HG02642 (cell line): ENCODE results near the gene SATB1.
"Not testable (repeated sequence)": the region's sequence is repeated elsewhere in the genome, so short reads cannot be mapped to it uniquely, and the experiment has no call there.

Experiments used
- ATAC-seq: cut with Tn5 transposase; IDR thresholded peaks from one replicate; pipeline ENCODE4 v1.9.1; 2021; ENCODE audit warnings: mild to moderate bottlenecking; ENCODE audit not compliant: unreplicated experiment, poor library complexity

SATB1 gene

DNA sequence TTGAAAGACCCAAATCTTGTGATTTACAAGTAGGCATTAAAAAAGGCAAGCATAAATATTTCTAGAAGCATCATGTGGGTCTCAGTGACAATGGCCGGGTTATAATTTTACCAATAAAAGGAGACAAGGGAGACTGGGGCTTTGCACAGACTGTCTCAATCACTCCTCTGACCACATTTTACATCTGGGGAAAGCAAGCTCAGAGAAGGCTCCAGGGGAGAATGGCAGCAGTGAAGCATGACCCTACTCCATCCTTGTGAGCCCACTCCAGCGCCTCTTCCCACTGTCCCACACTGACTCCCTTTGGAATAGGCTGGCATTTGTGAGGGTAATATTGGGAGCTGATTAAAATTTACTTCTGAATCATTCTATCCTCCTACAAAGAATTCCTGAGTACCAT lies 61.8 kb downstream of the SATB1 start:
- ATAC-seq: no peak

- ATAC-seq: no peak
Measured at GRCh38 chr3:18357747-18358146, 67.4 kb downstream of the SATB1 start.

DNA sequence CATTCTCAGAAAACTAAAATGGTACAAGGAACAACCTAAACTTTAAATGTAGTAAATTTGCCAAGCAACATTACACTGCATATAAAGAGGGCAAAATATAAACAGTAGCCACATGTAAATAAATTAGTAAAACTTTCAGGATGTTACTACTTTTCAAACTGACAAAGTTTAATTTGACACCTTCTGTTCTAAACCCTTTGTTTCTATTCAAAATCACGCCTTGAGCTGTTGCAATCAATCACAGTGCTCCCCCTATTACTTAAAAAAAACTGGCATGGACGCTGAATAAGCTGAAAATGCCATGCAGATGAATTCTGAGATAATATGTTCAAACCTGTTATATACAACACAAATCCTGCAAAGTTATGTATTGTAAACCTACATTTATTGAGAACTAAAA lies 69.3 kb downstream of the SATB1 start:
- ATAC-seq: no peak

DNA sequence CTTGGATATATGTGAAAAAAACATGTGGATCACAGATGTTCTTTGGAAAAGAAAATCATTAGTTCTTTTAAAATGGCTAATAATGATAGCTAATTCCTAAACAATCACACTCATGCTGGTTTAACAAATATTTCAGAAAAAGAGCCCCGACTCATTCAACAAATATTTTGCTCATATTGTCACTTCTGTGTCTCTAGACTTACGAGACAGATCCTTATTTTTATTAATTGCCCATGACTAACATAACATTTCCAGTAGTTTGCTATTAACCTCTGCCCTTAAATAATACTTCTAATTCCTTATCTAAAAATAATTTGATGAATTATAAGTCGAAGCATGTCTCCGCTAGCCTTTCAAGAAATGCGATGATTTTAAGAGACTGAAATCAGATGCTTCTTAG lies 70.4 kb downstream of the SATB1 start:
- ATAC-seq: no peak

GRCh38 chr3:18351823-18352744 lies 73.1 kb downstream of the SATB1 start:
- ATAC-seq: no peak

DNA sequence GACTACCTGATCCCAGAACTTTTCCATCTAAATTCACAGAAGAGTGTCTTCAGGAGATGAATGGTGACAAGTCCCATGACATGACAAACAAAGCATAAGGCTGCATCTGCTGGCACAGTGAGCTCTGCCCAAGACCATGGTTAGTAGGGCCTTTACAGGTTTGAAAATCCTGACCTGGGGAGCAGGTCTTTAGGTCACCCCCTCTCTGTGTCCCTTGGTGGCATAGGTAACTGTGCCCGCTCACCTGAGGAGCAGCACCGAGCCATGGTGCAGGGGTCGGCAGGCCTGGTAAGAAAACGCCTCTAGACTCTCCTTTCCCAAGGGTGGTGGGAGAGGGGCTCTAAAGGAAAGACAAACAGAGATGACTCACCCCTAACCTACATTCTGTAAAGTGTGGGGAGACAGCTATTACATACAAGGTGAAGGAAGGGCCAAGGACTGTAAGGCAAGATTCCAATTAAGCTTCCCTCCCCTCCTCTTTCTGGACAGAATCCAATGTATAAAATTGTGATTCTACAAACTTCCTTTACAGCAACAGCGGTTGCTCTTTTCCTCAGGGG lies 74.0 kb downstream of the SATB1 start:
- ATAC-seq: no peak

- ATAC-seq: no peak
Measured at GRCh38 chr3:18349197-18349798, 75.8 kb downstream of the SATB1 start.

DNA sequence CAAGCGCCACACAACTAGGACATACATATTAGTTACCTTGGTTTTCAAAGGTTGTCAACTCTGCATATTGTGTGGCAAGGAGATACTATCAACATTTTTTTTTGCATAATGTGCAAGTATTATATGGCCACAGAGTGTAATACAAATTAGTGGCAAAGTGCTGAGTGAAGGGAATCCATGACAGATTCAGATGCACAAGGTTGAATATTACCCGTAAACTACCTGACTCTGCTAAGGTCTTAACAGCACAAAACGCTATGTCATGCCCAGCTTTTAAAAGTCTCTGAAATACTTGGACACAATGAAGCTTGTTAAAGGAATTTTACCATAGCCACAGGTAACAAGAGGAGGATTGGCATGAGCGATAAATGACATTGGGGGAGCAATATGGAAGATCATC lies 79.0 kb downstream of the SATB1 start:
- ATAC-seq: no peak

DNA sequence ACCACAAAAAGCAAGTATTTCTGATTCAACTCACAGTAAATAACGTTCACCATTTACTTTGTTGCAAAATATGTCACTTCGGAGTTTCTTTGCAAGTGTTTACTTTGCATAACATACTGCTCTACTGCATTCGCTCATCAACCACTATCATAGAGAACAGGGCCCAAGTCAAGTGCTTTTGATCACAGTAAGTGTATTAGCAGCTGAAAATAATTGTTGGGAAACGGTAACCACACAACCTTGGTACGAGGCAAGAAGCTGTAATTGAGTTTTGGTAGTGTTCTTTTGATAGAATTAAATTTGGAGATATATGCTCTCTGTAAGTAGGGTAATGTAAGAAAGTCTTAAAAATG lies 80.1 kb downstream of the SATB1 start:
- ATAC-seq: no peak

DNA sequence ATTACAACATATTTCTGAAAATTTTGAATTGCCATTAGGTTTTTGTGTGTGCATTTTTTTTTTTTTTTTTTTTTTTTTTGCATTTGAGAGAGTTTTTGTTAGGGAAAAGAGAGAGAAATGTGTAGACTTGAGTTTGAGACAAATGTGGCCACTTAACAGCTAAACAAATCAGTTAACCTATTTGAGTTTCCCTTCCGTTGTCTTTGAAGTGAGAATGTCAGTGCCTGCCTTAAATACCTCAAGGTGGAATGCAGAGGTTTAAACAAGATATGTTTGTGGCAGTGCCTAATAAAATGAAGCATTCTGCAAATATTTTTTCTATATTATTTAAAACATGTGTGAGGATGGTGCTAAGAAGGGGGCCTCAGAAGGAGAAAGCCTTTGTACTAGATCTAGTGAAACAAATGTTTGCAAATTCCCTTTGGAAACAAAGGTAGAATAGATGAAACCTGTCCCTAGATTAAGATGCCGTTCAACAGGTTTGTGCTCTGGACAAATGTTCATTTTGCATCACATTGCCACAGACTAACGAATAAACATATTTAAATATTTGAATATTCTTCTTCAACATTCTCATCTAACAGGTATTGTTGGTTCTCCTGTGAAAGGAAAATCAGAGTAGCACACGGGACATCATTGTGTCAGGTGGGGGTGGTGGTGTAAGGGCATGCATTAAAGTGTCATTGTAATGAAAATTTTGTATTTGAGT lies 80.7 kb downstream of the SATB1 start:
- ATAC-seq: no peak

DNA sequence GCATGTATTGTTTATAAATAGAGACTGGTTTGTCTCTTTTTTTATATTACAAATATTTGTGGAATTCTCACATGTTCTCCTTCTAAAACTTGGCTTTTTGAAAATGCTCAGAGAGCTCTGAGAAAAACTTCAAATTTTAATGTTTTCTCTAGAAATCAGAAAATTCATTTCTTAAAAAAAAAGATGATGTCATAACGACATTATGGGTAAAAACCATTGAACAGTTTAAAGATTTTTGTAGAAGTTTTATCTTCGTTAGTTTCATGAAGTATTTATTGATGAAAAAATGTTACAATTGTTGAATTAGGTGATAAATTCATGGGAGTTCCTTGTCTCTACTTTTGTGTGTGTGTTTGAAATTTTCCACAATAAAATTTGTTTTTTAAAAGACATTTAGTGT lies 81.3 kb downstream of the SATB1 start:
- no peak for ATAC-seq

DNA sequence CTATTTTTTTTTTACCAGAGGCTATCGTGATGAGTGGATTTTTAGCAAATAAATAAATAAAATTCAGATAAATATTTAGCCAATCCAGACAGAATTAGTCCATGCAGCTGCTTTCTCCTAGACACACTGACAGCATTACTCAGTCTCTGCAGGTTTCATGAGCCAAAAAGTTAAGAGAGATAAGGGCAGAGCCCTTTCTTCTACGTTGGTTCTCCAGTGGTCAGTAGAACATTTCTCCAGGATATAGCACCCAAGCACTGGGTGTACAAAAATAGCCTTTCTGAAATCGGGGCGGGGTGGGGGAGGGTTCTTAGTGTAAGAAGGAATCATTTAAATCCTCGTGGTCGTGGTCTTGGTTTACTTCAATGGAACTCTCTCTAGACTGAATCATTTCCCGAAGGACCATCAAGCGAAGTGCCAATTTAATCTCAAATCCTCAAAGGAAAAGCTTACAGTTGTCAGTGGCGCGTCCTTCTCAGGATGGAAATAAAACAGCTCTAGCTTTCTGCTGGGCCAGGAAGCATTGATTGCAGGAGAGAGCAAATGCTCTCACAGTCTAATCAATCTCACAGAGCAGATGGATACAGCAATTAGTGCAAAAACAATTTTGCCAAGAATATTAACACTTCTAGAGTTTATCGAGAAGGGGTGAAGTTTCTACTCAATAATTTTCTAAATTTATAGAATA lies 86.2 kb downstream of the SATB1 start:
- ATAC-seq: no peak

DNA sequence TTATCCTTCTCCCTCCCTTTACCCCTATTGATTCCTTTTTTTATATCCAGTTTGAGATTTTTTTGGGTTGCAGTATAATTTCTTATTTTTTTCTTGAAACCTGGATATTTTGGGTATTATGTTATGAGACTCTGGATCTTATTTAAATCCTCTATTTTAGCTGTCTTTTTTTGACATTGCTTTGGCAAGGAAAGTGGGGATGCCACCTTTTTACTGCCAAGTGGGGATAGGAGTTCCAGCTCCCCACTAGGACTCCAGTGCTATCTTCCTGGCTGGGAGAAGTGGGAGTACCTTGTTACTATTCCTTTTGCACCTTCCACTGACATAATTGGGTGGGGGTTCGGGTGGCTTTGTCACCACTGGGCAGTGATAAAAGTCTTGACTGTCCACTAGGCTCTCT lies 87.9 kb downstream of the SATB1 start:
- ATAC-seq: no peak

DNA sequence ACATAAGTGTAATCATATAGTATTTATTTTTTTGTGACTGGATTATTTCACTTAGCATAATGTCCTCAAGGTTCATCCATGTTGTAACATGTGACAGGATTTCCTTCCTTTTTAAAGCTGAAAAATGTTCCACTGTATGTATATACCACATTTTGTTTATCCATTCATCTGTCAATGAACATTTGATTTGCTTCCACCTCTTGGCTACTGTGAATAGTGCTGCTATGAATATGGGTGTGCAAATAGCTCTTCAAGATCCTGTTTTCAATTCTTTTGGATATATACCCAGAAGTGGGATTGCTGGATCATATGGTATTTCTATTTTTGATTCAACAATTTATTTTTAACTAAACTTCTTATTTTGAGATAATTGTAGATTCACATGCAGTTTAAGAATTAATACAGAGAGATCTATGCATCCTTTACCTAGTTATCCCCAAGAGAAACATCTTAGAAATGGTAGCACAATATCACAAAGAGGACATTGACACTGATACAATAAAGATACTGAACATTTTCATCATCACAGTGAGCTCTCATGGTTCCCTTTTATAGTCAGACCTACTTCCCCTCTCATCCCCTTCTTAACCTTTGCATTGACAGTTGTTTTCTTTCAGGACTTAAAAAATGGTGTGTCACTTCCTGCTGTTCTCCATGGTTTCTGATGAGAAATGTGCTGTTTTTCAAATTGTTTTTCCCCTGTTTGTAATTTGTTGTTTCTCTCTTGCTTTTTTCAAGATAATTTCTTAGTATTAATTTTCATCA lies 90.1 kb downstream of the SATB1 start:
- no peak for ATAC-seq

DNA sequence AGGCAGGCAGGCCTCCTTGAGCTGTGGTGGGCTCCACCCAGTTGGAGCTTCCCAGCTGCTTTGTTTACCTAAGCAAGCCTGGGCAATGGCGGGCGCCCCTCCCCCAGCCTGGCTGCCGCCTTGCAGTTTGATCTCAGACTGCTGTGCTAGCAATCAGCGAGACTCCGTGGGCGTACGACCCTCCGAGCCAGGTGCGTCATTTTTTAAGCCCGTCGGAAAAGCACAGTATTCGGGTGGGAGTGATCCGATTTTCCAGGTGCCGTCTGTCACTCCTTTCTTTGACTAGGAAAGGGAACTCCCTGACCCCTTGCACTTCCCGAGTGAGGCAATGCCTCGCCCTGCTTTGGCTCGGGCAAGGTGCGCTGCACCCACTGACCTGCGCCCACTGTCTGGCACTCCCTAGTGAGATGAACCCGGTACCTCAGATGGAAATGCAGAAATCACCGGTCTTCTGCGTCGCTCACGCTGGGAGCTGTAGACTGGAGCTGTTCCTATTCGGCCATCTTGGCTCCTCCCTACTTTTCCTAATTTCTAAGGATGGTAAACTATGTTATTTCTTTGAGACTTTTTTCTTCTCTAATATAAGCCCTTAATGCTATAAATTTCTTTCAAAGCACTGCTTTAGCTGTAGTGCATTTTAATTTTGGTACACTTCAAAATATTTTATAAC lies 94.2 kb downstream of the SATB1 start:
- not testable (repeated sequence) for ATAC-seq

- ATAC-seq: no peak
Measured at GRCh38 chr3:18308096-18308650, 117.0 kb downstream of the SATB1 start.

DNA sequence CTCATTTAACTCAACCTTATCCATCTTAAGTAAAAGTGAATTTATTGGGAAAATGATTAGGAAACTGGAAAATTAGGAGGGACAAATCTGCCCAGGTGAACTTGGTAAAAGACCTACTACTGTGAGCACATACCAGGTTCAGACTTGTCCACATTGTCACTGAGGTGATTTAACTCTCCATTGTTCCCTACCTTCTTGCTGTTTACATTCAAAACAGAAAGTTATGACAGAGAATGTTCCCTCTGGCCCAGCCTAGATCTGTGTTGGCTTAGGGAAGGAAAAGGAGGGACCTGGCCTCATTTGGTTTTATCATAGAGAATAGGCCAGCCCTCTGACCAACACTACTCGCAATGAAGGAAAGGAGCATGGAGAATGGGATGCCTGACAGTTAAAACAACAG lies 117.6 kb downstream of the SATB1 start:
- no peak for ATAC-seq

DNA sequence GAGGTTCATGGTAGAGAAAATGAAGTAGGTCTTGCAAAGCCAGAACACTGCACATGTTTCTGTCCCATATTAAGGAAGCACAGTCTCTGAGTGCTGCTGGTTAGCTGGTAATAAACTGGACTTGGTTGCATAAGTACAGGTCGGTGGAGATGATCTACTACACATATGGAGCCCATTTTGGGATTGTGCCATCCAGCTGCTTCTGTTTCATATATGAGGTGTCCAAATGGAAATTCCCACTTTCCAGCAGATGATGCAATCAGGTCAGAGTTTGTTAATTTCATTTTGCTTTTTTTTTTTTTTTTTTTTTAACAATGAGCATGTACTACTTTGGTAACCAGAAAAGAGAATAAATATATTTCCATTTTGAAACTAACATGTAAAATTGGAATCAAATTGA lies 122.6 kb downstream of the SATB1 start:
- no peak for ATAC-seq

GRCh38 chr3:18301781-18302180 lies 123.4 kb downstream of the SATB1 start:
- no peak for ATAC-seq
